Measurements from ENCODE around the gene ARSJ.

Gene ARSJ

DNA sequence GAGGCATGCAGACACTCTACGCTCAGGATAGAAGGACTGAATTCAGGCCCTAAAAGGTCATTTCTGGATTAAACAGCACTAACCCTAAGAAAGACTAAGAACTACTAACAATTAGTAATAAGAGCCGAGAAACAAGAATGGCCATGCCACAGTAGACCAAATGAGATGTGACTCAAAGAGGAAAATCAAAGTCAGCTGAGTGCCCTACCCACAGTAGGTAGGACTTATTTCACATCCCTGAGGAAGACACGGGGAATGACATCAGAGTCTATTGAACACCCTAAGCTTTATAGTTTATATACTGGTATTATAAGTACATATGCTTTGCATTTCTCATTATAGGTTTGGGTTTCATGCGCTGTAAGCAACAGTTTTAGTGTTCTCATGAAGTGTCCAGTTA lies 2.7 kb upstream of the ARSJ start:
- no peak for DNase-seq

GRCh38 chr4:113981591-113981990 lies 2.1 kb upstream of the ARSJ start:
- DNase-seq, result no peak

- DNase-seq, result no peak
Observed at GRCh38 chr4:113979905-113980615, 613 bp upstream of the ARSJ start.

GRCh38 chr4:113978561-113979147 lies 793 bp downstream of the ARSJ start:
- DNase-seq, result no peak

- no peak for DNase-seq
Observed at GRCh38 chr4:113978105-113978504, 1.3 kb downstream of the ARSJ start.

- DNase-seq, result no peak
Observed at GRCh38 chr4:113977526-113977855, 2.0 kb downstream of the ARSJ start.

GRCh38 chr4:113976741-113977525 lies 2.5 kb downstream of the ARSJ start:
- DNase-seq, result no peak

DNA sequence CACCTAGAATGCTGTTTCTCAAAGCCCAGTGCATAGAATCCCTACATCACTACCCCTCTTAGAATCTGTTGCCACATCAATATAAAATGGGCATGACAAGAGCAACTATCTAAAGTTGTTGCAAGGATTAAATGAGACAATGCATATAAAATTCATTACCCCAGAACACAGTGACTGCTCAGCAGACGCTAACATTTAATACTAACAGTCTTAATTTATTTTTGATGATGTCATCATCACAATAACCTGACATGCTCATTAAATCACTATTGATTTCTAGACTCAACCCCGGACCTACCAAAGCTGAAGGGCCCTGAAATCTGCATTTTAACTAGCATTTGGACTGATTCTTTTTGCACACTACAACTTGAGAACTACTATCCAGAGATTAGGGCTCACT lies 3.9 kb downstream of the ARSJ start:
- DNase-seq, result no peak

DNA sequence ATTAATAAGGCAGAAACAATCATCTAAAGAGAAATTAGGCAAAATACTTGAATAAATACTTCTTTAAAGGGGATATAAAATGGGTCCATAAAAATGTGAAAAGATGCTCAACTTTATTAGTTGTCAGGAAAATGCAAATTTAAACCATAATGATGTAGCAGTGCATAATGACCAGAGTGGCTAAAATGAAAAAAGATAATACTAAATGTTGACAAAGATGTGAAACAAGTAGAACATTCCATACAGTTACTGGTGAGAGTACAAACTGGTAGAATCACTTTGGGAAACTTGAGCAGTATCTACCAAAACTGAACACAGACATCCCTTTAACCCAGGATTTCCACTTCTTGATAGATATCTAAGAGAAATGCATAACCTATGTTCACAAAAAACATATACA lies 5.0 kb downstream of the ARSJ start:
- DNase-seq, result no peak

DNA sequence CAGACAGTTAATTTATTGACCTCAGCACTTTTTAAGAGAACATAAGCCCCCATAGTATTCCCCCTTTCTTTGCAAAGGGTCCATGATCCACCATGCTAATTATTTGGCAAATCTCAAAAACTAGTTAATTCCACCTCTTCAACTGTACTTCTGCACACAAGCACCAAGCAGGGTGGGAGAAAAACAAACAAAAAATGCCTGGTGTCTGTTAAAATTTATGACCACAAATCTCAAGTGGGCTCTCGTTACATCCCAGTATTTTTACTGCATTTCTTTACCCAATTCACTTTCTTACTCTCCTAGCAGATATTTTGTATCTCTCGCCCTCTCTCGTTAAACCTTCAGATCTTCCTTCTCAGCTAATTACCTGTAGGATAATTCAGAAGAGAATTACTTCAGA lies 6.1 kb downstream of the ARSJ start:
- no peak for DNase-seq

DNA sequence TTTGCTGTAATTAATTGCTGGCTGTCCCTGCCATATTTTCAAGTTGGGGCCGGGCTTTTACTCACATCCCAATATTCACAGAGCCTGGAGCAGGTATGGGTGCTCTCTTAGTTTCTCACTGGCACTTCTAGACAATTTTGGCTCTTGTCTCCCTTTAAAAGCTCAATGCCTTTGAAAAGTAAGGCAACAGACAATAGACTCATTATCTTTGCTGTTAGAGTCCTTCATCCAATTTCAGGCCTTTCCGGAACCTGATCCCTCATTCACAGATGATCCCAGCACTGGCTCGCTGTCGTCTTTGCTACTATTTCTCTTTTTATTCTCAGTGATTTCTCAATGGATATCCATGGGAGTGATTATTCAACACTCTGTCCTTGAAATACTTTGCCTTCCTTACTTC lies 6.7 kb downstream of the ARSJ start:
- no peak for DNase-seq

DNA sequence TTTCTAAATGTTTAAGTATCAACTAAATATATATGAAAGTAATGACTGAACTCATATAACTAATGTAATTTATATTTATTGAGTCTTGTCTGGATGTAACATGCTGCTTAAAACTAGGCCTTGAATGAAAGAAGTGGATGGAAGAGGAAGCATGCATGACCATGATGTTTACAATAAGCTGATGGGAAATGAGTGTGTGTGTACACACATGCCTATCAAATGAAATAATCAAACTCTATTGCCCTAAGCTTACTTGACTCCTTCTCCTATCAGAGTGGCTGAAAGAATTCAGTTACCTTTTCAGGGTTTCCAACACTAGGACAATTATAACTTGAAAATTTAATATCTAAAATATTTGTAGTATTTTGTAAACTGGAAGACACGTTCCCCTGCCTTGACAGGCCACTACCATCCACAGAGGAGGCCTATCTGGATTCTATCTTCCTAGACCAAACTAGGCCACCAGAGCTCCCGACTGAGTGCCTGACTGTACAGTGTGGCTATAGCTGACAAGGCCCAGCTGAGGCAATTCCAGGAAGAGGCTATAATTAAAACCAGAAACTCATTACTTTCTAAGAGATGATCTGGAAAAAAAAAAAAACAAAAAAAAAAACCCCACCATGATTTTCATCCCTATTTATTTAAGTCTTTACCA lies 7.6 kb downstream of the ARSJ start:
- DNase-seq, result no peak

GRCh38 chr4:113969709-113970334 lies 9.6 kb downstream of the ARSJ start:
- DNase-seq, result no peak

DNA sequence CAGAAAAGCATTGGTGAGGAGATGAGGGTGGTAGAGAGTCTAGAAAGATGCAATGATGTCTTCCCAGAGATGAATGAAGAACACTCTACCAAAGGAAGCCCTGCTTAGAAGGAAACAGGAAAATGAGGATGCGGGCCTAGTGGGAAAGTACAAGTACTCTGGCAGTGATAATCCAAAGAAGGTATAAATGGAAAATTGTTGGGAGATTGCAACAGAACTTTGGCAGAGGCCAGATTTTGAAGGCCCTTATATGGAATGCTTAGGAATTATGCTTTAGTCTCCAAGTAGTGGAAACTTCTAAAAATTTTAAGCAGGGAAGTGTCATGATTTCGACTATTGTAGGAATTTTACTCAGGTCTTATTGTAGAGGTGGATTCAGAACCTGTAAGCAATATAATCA lies 11.0 kb downstream of the ARSJ start:
- no peak for DNase-seq

GRCh38 chr4:113967687-113968086 lies 11.8 kb downstream of the ARSJ start:
- DNase-seq, result no peak

DNA sequence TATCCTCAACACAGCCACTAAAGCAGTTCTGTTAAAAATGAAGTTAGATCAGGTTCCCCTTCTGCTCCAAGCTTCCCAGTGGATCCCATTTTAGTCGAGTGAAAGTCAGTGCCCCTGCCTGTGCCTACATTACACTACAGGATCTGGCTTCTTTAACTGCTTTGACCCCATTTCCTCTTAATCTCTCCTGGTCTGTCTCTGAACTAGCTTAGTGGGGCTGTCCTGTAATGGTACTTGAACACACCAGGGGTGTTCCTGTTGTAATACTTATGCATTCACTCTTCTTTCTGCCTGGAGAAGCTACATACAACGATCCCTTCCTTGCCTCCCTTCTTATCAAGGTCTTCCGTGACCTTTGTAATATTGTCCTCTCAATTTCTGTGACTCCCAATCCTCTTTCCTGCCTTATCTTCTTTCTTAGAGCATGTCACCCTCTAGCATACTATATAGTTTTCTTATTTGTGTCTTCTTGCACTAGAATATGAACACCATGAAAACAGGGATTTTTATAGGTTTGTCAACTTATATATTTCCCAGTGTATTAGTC lies 16.7 kb downstream of the ARSJ start:
- no peak for DNase-seq

DNA sequence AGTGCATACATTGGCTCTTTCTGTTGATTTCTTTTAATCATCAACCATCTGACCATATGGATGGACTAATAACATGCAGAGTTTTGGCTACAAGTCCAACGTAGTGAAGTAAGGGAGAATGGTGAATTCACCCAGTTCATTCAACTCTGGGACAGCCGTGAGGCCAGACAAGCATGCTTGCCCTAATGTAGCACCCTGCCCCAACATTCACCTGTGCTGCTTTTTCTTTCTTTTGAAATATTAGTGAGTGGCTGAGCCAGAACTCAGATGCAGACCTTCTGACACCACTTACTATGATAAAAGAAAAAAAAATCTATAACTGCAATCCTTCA lies 17.5 kb downstream of the ARSJ start:
- DNase-seq, result no peak

DNA sequence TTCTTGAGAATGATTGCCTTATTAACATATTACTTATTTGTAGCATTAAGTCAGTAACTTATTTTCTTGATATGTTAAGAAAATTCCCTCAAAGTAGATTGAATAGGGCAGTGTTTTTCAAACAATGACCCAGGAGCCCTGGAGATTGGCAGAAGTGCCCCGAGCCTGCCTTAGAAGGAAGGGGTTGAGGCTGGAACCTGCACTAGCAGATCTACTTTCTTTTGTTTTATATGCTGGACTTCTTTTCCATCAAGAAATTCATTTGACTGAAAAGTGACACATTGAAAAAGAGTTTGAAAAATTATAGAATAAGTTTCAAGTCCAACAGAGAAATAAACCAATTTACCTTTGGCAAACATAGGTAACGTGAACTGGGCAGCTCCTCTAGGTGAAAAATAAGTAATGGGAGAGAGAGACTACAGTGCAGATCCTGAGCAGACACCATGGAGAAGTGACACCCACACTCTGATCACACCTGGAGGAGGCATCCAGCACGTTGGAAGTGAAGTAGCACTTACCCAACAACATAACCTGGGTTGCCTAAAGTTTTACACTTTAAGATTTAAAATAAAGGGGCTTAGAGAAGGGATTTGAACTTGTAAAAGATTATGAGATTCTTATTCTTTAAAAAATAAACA lies 18.6 kb downstream of the ARSJ start:
- no peak for DNase-seq

- DNase-seq, result no peak
Observed at GRCh38 chr4:113959539-113959937, 19.9 kb downstream of the ARSJ start.

GRCh38 chr4:113958766-113959538 lies 20.5 kb downstream of the ARSJ start:
- DNase-seq, result no peak

DNA sequence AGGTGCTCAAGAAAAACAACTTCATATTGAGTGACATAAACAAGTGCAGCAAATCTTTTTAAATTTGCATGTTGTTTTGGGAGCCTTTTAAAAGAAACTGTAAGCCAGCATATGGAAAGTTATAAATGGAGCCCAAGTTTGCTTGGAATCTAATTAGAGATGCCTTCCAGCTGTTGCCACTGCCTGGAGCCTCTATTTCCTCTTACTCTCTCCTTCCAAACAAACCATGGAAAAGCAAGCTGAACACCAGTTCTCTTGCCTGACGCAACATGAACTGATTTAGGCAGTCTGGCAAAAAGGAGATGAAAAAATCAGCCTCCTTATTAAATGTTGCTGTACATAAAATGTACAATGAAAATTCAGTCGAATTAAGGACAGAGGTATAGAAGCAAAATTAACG lies 21.5 kb downstream of the ARSJ start:
- no peak for DNase-seq

GRCh38 chr4:113955948-113956347 lies 23.5 kb downstream of the ARSJ start:
- DNase-seq, result no peak

Measured in CD4-positive, alpha-beta T cell treated with Interferon gamma for 1 hour (primary cell).